Kasumi-1 (cell line): ENCODE measurements around the gene SCD5.

Source experiments
- DNase-seq, 2 experiments: peaks; one replicate each; lab custom pipeline; 2025; lab: John Stamatoyannopoulos, UW

The SCD5 gene

GRCh38 chr4:82630079-82630478, 168.5 kb downstream of the SCD5 start:
- no peak for DNase-seq

DNA sequence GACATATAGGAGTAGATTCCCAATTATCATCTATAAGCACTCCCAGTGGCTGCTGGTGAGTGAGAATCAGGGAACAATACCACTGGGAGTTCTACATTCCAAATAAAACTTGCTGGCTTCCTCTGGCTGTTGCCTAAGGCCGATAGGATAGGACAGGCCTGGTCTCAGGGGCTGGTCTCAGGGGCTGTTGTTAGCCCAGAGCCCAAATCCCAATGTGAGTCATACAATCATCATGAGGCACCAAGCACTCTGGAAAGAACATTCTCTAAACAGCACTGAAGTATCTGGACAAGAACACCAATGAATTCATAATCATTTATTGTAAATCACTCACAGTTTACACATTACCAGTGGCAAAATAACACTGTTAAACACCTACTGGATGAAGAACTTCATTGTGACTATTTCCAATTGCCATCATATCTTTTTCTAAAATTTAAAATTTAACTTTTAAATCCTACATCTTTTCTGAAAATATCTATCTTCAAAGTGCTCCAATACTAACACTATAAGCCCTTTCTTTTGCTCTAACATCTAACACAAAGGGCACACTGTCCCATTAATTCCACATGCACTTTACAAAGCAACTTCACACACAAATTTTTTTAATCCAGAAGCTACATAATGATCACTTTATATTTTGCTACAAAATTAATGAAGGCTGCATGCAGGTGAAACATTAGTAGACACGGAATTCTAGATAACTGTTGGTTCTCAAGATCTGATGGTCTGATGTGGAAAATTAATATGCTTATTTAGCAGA, 169.2 kb downstream of the SCD5 start:
- DNase-seq = no peak

DNA sequence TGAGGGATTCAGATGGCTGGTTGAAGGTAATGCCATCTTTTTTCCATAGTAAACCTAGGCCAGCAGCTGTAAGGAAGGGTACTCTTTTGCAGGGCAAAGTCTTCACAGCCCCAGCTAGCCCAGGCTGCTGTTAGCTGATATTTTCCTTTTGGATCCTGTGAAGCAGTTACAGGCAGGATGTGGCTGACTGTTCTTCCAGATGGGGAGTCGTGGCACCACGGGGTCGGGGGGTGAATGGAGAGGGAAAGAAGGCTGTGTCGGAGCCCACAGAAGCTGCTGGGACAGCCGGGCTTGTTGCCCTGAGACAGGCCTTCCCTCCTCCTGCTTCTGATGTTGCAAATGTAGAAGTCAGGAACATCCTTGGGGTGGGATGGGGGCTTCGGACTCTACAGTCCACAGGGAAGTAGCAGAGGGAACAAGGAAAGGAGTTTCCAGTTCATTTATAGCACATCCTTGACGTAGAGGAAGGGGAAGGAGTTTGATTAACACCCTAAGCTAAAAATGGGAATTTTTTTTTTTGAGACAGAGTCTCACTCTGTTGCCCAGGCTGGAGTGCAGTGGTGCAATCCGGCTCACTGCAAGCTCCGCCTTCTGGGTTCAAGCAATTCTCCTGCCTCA, 172.2 kb downstream of the SCD5 start:
- DNase-seq = no peak

DNA sequence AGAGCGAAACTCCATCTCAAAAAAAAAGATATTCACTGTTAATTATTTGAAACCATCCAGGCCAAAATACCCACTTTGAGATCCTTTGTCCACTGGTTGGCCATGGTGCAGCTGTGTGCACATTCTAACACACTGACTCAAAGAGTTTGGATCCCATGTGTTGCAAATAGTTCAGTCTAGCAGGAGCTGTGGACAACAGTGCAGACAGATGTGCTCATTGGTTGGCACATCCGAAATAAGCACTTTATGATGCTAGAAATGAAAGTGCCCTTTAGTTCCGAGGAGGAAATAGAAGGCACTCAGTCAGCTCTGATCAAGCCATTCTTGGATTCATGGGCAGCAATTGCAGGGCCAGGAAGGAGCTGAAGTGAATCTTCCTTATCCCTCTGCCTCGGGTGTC, 173.8 kb downstream of the SCD5 start:
- no peak for DNase-seq

GRCh38 chr4:82623121-82623683, 175.4 kb downstream of the SCD5 start:
- no peak for DNase-seq

DNA sequence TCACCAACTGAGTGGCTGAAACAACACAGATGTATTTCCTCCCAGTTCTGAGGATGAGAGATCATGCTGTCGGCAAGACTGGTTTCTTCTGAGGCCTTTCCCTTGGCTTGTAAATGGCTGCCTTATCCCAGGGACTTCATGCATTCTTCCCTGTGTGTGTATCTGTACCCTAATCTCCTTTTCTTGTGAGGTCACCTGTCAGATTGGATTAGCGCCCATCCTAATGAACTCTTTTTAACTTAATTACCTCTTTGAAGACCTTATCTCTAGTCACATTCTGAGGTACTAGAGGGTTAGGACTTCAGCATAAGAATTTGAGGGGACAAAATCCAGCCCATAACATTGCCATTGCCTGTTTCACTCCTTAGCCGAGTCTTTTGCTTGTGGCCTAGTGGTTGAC, 177.3 kb downstream of the SCD5 start:
- DNase-seq = no peak

- no peak for DNase-seq
Measured at GRCh38 chr4:82620126-82620735, 178.4 kb downstream of the SCD5 start.

DNA sequence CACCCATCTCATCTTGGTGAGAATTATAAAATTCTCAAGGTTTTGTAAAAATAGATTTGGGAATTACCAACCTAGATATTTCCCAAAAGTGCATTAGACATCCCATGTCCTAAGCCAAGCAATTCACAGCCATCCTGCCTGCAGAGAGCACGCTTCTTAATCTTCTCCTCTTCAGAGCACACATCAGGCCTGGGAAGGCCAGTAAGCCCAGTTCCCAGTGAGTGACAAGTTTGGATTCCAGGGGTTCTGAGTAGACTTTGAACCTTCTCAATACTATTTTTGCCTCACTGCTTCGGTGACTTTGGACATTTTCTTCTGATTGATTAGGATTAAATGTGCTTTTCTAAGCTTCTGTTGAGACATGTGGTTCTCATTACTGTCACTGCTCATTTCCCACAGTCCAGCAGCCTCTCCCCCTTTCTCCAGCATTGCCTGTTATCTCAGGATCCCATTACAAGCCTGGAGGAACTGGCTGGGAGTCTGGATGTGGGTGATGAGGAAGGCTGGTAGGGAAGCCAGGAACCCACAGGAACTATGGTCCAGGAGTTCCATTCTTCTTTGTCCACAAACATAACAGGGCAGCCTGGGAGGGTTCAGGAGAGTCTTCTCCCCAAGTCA, 180.4 kb downstream of the SCD5 start:
- DNase-seq = no peak

DNA sequence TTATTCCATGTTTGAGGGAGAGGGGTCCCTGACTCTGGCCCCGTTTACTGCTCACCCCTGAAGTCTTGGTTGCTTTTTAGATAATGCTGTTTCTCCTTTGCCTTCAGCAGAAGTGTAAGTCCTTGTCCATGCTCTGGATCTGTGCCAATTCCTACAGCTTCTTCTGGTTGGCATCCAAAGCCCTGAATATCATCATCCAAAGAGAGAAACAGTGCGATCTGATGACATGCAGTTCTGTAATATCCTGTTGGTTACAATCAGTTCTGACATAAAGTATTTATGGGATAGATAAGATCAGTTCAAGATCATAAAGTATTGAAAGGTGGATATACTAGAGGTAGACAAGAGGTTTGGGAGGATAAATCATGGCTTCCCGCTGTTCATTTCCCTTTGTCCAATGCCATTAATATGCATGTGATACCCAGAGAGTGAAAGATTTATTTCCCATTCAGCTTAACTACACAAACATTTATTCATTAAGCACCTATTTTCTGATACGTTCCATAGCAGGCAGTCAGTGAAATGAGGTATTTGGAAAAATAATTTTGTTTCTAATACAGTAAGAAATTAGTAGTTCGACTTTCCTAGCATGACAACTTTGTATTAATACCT, 183.7 kb downstream of the SCD5 start:
- DNase-seq = no peak

DNA sequence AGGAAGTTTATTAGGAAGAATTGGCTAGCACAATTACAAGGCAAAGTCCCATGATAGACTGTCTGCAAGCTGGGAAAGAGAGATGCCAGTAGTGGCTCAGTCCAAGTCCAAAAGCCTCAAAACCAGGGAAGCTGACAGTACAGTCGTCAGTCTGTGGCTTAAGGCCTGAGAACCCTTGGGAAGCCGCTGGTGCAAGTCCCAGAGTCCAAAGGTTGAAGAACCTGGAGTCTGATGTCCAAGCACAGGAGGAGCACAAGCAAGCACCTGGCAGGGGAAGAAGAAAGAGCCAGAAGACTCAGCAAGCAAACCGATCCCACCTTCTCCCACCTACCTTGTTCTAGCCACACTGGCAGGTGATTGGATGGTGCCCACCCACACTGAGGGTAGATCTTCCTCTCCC, 185.5 kb downstream of the SCD5 start:
- DNase-seq = no peak

- DNase-seq = no peak
Measured at GRCh38 chr4:82611982-82612381, 186.6 kb downstream of the SCD5 start.

GRCh38 chr4:82611527-82611926, 187.1 kb downstream of the SCD5 start:
- DNase-seq = no peak

GRCh38 chr4:82610041-82610440, 188.6 kb downstream of the SCD5 start:
- DNase-seq = no peak

- DNase-seq = no peak
Measured at GRCh38 chr4:82606622-82607021, 192.0 kb downstream of the SCD5 start.

- DNase-seq = no peak
Measured at GRCh38 chr4:82604522-82604921, 194.1 kb downstream of the SCD5 start.

- DNase-seq = no peak
Measured at GRCh38 chr4:82601242-82602015, 197.2 kb downstream of the SCD5 start.

GRCh38 chr4:82599336-82599735, 199.3 kb downstream of the SCD5 start:
- DNase-seq = no peak

GRCh38 chr4:82594456-82594855, 204.1 kb downstream of the SCD5 start:
- DNase-seq = no peak

- DNase-seq = no peak
Measured at GRCh38 chr4:82593411-82593810, 205.2 kb downstream of the SCD5 start.

DNA sequence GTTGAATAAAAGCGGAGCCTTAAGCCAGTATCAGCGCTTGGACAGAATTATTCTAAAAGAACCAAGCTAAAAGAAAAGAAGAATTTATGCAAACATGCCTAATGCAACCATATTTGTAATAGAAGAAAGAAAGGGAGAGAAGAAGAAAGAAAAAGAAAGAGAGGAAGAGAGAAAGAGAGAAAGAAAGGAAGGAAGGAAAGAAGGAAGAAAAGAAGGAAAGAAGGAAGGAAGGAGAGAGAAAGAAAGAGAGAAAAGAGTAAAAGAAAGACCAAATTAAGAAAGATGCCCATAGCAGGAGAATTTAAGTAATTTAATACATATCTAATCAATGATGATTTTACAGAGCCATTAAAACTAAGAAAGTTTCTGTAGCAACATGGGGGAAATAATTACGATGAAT, 206.0 kb downstream of the SCD5 start:
- DNase-seq = no peak

GRCh38 chr4:82591592-82591991, 207.0 kb downstream of the SCD5 start:
- no peak for DNase-seq
